Astrocyte of the cerebellum (primary cell): Measurements from ENCODE around the gene TENT4B.

Experiments used
- DNase-seq: peaks from one replicate; pipeline ENCODE4 v3.0.0-alpha.2; 2011; ENCODE audit warnings: low read depth
- H3K4me3 ChIP-seq: 2 replicates; pipeline ENCODE4 v1.5.1; 2011; ENCODE audit warnings: mild to moderate bottlenecking, low read depth, low read length, moderate library complexity
- CTCF ChIP-seq: IDR thresholded peaks from 2 replicates; pipeline ENCODE4 v1.5.1; 2012; ENCODE audit warnings: low read length, low read depth, moderate library complexity, mild to moderate bottlenecking; ENCODE audit errors: missing control alignments
- in situ Hi-C: cut with HindIII; loops from 2 replicates; pipeline ENCODE4 v1.10.0; 2017; ENCODE audit warnings: low sequenced_read_pairs

TENT4B gene

GRCh38 chr16:50251375-50252081, 98.4 kb downstream of the TENT4B start:
- H3K4me3 ChIP-seq = no peak overlapping the region
- in situ Hi-C loops = no loop called here
- peak; percentile 38 for DNase-seq
- no peak for TF ChIP-seq CTCF

DNA sequence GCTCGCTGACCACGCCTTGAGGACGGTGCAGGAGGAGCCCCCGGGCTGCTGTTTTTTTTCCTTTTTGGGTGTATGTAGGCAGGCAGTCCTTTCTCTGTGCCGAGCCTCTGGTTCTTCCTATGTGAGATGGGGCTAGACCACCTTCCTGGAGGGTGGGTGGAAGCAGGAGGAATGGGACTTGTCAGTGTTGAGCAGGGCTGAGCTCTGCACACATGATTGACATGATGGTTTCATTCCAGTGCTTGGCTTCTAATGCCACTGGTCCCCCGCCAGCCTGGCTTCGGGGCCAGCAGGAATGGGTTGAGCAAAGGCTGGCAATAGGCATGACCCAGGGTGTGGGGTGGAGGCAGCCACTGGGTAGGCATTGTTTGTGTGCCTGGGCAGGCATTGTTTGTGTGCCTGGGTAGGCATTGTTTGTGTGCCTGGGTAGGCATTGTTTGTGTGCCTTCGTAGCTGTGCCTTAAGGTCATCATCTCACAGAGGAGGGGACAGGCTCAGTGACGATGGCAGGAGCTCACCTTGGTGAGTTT, 99.0 kb downstream of the TENT4B start:
- TF ChIP-seq CTCF = no peak
- no peak for DNase-seq
- in situ Hi-C loops = no loop called here
- H3K4me3 ChIP-seq = no peak overlapping the region

DNA sequence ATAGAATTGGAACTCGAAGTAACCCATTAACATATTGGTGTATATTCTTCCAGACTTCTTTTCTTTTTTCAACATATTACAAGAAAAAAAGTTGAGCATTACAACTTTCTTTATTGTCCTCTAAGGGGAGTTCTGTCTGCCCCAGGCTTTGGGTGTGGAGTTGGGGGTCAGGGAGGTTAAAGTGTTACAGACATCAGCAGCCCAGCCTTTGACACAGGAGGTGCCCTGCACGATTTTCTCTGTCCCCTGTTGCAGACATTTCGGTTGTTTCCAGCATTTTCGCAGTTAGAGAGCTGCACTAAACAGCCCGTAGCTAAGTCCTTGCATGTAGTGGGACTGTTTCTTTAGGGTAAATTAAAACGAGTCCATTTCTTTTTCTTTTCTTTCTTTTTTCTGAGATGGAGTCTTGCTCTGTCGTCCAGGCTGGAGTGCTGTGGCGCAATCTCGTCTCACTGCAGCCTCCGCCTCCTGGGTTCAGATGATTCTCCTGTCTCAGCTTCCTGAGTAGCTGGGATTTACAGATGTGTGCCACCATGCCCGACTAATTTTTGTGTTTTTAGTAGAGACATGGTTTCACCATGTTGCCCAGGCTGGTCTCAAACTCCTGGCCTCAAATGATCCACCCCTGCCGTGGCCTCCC, 99.9 kb downstream of the TENT4B start:
- no peak for DNase-seq
- in situ Hi-C loops = no loop called here
- no peak for TF ChIP-seq CTCF
- H3K4me3 ChIP-seq = no peak overlapping the region

DNA sequence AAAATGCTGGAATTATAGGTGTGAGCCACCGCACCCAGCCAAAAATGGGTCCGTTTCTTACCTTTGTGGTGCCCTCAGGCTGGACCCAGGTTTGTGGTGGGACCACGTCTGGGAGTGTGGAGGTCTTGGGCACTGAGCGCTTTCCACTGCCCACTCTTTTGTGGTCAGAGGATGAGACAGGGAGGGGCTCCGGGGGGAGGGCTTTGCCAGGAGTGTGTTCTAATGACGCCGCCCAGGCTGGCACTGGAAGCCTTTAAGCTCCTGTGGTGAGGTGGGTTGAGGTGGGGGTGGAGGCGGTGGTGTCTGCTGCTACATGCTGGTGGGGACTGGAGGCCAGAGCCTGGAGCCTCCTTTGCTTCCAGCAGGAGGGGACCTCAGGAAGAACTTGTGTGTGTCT, 100.4 kb downstream of the TENT4B start:
- TF ChIP-seq CTCF = no peak
- in situ Hi-C loops = no loop called here
- DNase-seq = no peak
- H3K4me3 ChIP-seq = no peak overlapping the region

GRCh38 chr16:50254072-50254471, 101.0 kb downstream of the TENT4B start:
- no peak for TF ChIP-seq CTCF

DNA sequence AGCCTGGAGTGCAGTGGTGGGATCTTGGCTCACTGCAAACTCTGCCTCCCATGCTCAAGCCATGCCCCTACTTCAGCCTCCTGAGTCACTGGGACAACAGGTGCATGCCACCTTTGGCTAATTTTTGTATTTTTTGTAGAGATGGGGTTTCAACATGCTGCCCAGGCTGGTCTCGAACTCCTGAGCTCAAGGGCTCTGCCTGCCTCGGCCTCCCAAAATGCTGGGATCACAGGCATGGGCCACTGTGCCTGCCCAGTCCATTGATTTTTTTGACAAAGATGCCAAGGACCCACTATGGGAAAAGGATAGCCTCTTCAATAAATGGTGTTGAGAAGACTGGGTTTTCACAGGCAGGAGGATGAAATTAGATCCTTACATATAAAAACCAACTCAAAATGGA, 102.4 kb downstream of the TENT4B start:
- no peak for DNase-seq
- in situ Hi-C loops = no loop called here
- H3K4me3 ChIP-seq = no peak overlapping the region
- TF ChIP-seq CTCF = no peak

More at GRCh38 chr16:50254072-50254471, 101.0 kb downstream of the TENT4B start:
- no peak overlapping the region for H3K4me3 ChIP-seq
- no peak for DNase-seq
- in situ Hi-C loops = no loop called here
